ENCODE data around the gene ITGA8. TPM values are rescaled to one million over a fixed set of nuclear protein-coding genes. Genes with fewer than 3 reads are reported as not detected.

The ITGA8 gene
- total and polyA plus RNA-seq, 7 donors, result 0.47 to 5.0 (median 1.4) TPM

GRCh38 chr10:15510963-15511362, 208.8 kb downstream of the ITGA8 start:
- intact Hi-C loops (cut with DNase I), result no loop called here
- no peak overlapping the region for H3K27ac ChIP-seq

GRCh38 chr10:15505329-15505728, 214.4 kb downstream of the ITGA8 start:
- no peak for TF ChIP-seq CTCF (IDR thresholded peaks at IDR 0.05)
- intact Hi-C loops (cut with DNase I), result no loop called here
- DNase-seq (no peak), ATAC-seq (no peak)
- Histone ChIP-seq H3K9me3 (no peaks in the 10 kb centered on the region), H3K27me3 (ENCODE audit: insufficient read depth in 3 of 3, low read length in 2 of 3) (no peaks in the 10 kb centered on the region), H3K4me1 (no peaks in the 10 kb centered on the region), H3K27ac (no peak overlapping the region), H3K4me3 (no peak overlapping the region), H3K36me3 (ENCODE audit: insufficient read depth in 1 of 2, low read depth in 1 of 2) (no peaks in the 10 kb centered on the region)
- 76 to 87% (median 78%) methylated on average over 5 of the region's 5 CpGs for WGBS, 3 donors

More at GRCh38 chr10:15510963-15511362, 208.8 kb downstream of the ITGA8 start:
- DNase-seq (no peak), ATAC-seq (no peak)
- H3K27me3 ChIP-seq (ENCODE audit: insufficient read depth in 3 of 3, low read length in 2 of 3), result no peaks in the 10 kb centered on the region
- WGBS, 3 donors, result 53 to 75% (median 56%) methylated on average over 3 of the region's 3 CpGs
- H3K4me3 ChIP-seq, result no peak overlapping the region
- no peak for TF ChIP-seq CTCF (IDR thresholded peaks at IDR 0.05)
- H3K4me1 ChIP-seq, result no peaks in the 10 kb centered on the region
- no peaks in the 10 kb centered on the region for H3K36me3 ChIP-seq (ENCODE audit: insufficient read depth in 1 of 2, low read depth in 1 of 2)
- H3K9me3 ChIP-seq, result no peaks in the 10 kb centered on the region

- no peaks in the 10 kb centered on the region for H3K9me3 ChIP-seq
- no peak overlapping the region for H3K4me3 ChIP-seq
- ATAC-seq (no peak), DNase-seq (no peak)
- H3K27ac ChIP-seq, result no peak overlapping the region
- TF ChIP-seq CTCF (IDR thresholded peaks at IDR 0.05), result no peak
- H3K4me1 ChIP-seq, result no peaks in the 10 kb centered on the region
- WGBS, 3 donors, result 6 to 18% (median 11%) methylated on average over 10 of the region's 10 CpGs
- H3K27me3 ChIP-seq (ENCODE audit: insufficient read depth in 3 of 3, low read length in 2 of 3), result no peaks in the 10 kb centered on the region
- intact Hi-C loops (cut with DNase I), result no loop called here
- no peaks in the 10 kb centered on the region for H3K36me3 ChIP-seq (ENCODE audit: insufficient read depth in 1 of 2, low read depth in 1 of 2)
Measured at GRCh38 chr10:15504101-15504840, 215.5 kb downstream of the ITGA8 start.

GRCh38 chr10:15494850-15495506, 224.7 kb downstream of the ITGA8 start:
- TF ChIP-seq CTCF (IDR thresholded peaks at IDR 0.05), result no peak
- Histone ChIP-seq H3K36me3 (ENCODE audit: insufficient read depth in 1 of 2, low read depth in 1 of 2) (no peaks in the 10 kb centered on the region), H3K27ac (no peak overlapping the region), H3K9me3 (no peaks in the 10 kb centered on the region), H3K27me3 (ENCODE audit: insufficient read depth in 3 of 3, low read length in 2 of 3) (no peaks in the 10 kb centered on the region), H3K4me1 (no peaks in the 10 kb centered on the region), H3K4me3 (no peak overlapping the region)
- ATAC-seq (no peak), DNase-seq (no peak)
- intact Hi-C loops (cut with DNase I), result no loop called here
- WGBS, 3 donors, result 54 to 61% (median 60%) methylated on average over 4 of the region's 4 CpGs
